Head of caudate nucleus (tissue), 42 donors: ENCODE data around the gene RFX8.
"Not testable (repeated sequence)": the region's sequence is repeated elsewhere in the genome, so short reads cannot be mapped to it uniquely, and the experiment has no call there.

ENCODE experiments used
- DNase-seq, 42 donors: peaks; one replicate each; pipeline versions ENCODE4 v3.0.0 to v3.0.0-alpha.2; 2020 to 2021; ENCODE audit warnings: mixed read lengths in 7 of 42
- intact Hi-C: fragments of 100-400 bp; cut with DNase I; formaldehyde crosslinking; loops from one replicate; pipeline ENCODE4 v1.15.0; 2022

RFX8 gene

GRCh38 chr2:101461381-101461780, 13.5 kb downstream of the RFX8 start:
- no peak for DNase-seq
- intact Hi-C loops: no loop called here

DNA sequence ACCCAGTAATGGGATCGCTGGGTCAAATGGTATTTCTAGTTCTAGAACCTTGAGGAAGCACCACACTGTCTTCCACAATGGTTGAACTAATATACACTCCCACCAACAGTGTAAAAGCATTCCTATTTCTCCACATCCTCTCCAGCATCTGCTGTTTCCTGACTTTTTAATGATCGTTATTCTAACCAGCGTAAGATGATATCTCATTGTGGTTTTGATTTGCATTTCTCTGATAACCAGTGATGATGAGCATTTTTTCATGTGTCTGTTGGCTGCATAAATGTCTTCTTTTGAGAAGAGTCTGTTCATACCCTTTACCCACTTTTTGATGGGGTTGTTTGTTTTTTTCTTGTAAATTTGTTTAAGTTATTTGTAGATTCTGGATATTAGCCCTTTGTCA, 20.5 kb downstream of the RFX8 start:
- DNase-seq, intact Hi-C loops: not testable (repeated sequence)

DNA sequence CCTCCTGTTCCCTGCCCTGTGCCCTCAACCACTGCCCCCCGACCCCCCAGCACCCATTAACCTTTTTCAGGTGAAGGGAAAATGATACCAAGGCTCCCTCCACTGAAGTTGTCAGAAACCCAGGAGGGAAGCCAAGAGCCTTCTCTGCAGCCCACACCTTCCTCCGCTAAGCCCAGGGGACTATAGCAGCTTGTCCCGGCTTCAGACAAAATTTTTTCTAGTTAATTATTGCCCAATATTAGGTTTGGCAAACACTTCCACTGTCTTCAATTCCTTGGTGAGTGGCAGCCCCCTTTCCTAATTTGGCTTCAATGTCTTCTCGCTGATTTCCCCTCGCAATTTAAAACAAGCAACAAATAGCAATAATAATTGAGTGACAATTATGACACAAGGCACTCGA, 23.9 kb downstream of the RFX8 start:
- no peak for DNase-seq
- intact Hi-C loops: no loop called here

- DNase-seq: no peak
- intact Hi-C loops: no loop called here
Measured at GRCh38 chr2:101446869-101447268, 28.0 kb downstream of the RFX8 start.

GRCh38 chr2:101442667-101443061, 32.2 kb downstream of the RFX8 start:
- no peak for DNase-seq
- intact Hi-C loops: no loop called here

DNA sequence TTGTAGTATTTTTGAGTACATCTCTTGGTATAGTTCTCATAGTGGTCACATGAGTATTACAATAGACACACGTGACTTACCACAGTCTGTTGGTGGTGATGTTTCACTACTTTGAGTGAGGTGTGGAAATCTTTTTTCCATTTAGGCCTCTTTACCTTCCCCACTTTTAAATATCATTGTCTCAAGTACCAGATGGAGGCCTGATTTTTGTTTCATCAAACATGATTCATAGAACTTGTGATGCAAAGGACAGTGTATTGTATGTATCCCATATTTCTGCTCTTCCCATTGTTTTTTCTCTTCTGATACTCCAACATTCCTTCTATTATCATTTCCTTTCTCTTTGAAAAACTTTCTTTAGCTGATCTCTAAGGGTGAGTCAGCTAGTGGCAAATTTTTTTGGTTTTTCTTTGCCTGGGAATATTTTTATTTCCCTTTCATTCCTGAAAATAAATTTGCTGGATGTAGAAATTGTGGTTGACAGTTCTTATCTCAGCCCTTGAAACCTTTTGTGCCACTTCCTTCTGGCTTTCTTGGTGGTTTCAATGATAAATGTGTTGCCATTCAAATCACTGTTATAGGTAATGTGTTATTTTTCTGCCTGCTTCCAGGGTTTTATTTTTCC, 32.8 kb downstream of the RFX8 start:
- DNase-seq: no peak
- intact Hi-C loops: no loop called here

- intact Hi-C loops: no loop called here
- DNase-seq: no peak
Measured at GRCh38 chr2:101440127-101440738, 34.7 kb downstream of the RFX8 start.

- no peak for DNase-seq
- intact Hi-C loops: no loop called here
Measured at GRCh38 chr2:101439716-101440115, 35.2 kb downstream of the RFX8 start.

DNA sequence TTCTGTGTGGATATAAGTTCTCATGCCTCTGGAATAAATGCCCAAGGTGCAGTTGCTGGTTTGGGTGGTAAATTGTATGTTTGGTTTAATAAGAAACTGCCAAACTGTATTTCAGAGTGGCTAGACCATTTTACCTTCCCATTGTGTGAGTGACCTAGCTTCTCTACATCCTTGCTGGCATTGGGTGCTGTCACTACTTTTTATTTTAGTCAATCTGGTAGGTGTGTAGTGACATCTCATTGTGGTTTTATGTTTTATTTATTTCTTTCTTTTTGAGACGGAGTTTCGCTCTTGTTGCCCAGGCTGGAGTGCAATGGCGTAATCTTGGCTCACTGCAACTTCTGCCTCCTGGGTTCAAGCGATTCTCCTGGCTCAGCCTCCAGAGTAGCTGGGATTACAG, 36.4 kb downstream of the RFX8 start:
- intact Hi-C loops, DNase-seq: not testable (repeated sequence)

DNA sequence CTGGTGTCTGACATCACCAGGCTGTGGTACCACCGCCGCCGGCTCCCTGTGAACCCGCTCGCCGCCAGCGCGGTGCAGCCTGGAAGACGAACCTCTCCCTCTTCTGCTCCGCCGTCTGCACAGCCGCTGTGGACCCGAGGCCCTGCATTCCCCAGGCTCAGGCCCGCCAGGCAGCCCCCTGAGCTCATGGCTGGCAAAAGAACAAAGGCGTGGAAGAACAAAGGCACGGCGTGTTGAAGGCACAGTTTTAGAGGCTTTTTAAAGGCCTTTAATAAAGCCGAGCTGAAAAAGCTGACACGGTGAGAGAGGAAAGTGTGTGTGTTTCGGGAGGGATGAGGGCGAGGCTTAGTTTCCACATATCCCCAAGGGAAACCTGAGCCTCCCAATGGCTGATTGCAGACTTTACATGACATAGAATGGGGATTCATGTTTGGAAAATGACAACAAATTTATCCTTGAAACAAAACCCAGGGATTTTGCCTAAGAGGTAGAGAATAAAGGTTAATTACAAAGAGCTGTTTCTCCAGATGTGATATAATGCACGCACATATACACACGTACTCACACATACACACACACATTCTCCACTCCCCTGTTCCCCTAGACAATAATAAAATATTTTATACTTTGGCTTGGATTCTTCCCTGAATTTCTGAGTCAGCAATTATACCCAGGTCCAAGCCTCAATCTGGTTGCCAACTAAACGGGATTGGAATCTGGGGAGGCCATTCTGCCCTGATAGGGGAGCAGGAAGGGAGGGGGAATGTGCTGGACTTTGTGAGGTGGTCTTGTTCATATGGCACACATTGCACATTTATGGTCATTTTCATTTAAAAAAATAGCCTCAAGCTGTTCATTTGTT, 39.7 kb downstream of the RFX8 start:
- intact Hi-C loops: no loop called here
- peak in 7 of 42 donors; percentile 8 to 37 (median 15) for DNase-seq

DNA sequence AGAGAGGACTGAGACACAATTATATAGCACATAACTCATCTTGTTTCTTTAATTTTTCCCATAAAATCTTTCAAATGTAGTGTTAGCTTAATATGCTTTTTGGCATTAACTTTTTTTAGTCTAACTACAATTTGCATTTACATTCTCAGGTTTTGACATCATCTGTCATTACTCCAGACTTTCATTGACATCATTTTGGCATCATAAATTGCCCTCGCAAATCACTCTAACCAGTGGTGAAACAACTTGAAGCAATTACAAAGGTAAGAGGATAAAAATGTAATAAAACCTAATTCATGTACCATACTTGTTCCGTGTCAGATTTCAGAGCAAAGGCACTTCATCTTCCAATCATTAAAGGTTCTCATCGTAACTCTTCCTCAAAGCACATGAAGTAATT, 41.4 kb downstream of the RFX8 start:
- intact Hi-C loops: no loop called here
- DNase-seq: no peak

DNA sequence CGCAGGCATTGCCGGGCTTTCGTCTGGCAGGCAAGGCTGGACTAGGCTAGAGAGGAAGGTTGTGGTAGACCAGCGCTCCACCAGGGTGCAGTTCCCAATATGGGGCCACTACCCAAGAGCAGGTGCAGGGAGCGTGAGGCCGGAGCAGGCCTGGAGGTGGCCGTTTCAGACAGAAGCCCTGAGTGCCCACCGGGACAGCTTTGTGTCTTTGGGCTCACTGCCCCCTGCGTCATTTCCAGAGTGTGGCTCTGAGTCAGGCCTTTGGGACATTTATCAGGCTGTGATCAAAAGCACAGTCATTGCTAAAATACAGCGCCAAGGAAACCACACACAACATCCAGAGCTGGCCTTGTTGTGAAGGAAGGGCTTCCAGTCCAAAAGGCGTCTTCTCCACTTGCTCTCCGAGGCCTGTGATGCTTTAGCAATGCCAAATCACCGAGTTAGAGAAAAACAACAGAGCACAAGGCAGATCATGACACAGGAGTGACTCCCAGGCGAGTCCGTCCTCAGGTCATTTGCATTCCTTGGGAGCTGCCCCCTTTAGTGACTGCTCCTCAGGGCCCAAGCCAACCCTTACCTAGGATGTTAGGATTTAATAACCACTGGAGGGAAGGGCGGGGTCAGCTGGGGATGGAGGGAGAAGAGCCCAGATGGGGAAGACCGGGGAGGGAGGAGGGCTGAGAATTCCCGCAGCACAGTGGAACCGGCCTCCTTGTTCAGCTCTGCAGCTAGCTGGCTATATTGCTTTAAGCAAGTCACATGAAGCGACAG, 42.3 kb downstream of the RFX8 start:
- DNase-seq: peak in 1 of 42 donors; percentile 32
- intact Hi-C loops: no loop called here

GRCh38 chr2:101431486-101431885, 43.4 kb downstream of the RFX8 start:
- DNase-seq: no peak
- intact Hi-C loops: no loop called here

GRCh38 chr2:101430156-101430555, 44.8 kb downstream of the RFX8 start:
- no peak for DNase-seq
- intact Hi-C loops: no loop called here

DNA sequence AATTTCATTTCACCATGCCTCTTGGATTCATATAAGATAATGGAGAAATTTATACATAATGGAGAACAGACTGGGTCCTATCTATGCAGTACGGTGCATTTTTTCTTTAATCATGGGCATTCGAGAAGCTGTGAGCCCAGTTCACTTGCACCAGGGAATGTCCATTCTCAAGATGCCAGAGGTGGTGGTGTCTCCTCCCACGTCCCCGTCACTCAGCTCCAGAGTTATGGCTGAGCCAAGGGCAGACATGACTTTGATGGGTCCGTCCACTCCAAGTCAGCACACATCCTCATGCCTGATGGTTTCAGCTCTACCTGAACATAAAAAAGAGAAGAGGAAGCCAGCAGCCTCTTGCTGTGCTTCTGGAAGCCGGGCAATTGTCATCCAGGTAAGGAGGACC, 45.5 kb downstream of the RFX8 start:
- intact Hi-C loops: no loop called here
- DNase-seq: no peak

GRCh38 chr2:101428422-101429176, 46.3 kb downstream of the RFX8 start:
- no peak for DNase-seq
- intact Hi-C loops: no loop called here

GRCh38 chr2:101427743-101428142, 47.2 kb downstream of the RFX8 start:
- intact Hi-C loops: no loop called here

DNA sequence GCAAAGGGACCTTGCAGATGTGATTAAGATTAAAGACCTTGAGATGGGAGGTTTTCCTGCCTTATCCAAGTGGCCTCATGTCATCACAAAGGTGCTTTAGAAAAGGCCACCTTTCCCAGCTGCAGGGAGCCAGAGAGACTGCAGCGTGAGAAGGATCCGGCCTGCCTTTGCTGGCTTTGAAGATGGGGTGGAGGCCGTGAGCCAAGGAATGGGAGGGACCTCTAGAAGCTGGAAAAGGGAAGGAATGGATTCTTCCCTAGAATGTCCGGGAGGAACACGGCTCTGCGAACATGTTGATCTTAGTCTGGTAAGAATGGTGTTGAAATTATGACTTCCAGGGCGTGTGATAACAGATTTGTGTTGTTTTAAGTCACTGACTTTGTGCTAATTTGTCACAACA, 47.7 kb downstream of the RFX8 start:
- DNase-seq: no peak
- intact Hi-C loops: no loop called here

More at GRCh38 chr2:101427743-101428142, 47.2 kb downstream of the RFX8 start:
- no peak for DNase-seq

- intact Hi-C loops: no loop called here
- no peak for DNase-seq
Measured at GRCh38 chr2:101426822-101427221, 48.1 kb downstream of the RFX8 start.
